Muscle layer of duodenum (tissue), 2 donors: ENCODE measurements around the gene TECR.
"Not testable (repeated sequence)": the region's sequence is repeated elsewhere in the genome, so short reads cannot be mapped to it uniquely, and the experiment has no call there.

Experiments used
- H3K27ac ChIP-seq: one replicate; pipeline ENCODE4 v1.7.0; 2013; ENCODE audit warnings: mild to moderate bottlenecking, low read length
- H3K27me3 ChIP-seq: one replicate; pipeline ENCODE4 v1.7.0; 2013; ENCODE audit warnings: low read depth, mild to moderate bottlenecking, control low read depth, low read length
- H3K36me3 ChIP-seq, 2 donors: one replicate each; pipeline ENCODE4 v1.7.0; 2013; ENCODE audit warnings: low read length in 2 of 2, control low read depth in 1 of 2, mild to moderate bottlenecking in 1 of 2; ENCODE audit not compliant: insufficient read depth in 2 of 2, control insufficient read depth in 1 of 2
- H3K4me1 ChIP-seq, 2 donors: one replicate each; pipeline ENCODE4 v1.7.0; 2013; ENCODE audit warnings: low read length in 2 of 2, mild to moderate bottlenecking in 2 of 2, control low read depth in 1 of 2, moderate library complexity in 1 of 2; ENCODE audit not compliant: insufficient read depth in 2 of 2, control insufficient read depth in 1 of 2
- H3K4me3 ChIP-seq, 2 donors: one replicate each; pipeline ENCODE4 v1.7.0; 2013; ENCODE audit warnings: low read length in 2 of 2, low read depth in 1 of 2, mild to moderate bottlenecking in 1 of 2
- H3K9me3 ChIP-seq, 2 donors: one replicate each; pipeline ENCODE4 v1.7.0; 2013; ENCODE audit warnings: low read length in 2 of 2, control low read depth in 1 of 2, mild to moderate bottlenecking in 1 of 2; ENCODE audit not compliant: control insufficient read depth in 1 of 2
- donor health status: healthy.

Gene TECR

DNA sequence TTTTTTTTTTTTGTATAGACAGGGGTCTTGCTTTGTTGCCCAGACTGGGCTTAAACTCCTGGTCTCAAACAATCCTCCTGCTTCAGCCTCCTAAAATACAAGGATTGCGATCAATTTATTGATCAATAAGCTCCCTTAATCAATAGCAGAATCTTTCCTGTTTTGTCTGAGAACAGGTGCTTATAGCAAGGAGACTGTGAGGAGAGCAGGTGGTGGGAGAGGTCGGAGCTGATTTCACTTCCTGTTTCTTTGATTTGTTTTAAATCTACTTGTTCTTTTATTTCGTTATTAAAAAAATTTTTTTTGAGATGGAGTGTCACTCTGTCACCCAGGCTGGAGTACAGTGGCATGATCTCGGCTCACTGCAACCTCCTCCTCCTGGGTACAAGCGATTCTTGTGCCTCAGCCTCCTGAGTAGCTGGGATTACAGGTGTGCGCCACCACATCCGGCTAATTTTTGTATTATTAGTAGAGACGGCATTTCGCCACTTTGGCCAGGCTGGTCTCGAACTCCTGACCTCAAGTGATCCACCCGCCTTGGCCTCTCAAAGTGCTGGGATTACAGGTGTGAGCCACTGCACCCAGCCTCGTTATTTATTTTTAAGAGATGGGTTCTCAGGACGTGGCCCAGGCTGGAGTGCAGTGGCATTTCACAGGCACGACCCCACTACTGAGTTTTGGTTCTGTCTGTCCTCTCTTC, 84.2 kb downstream of the TECR start:
- H3K36me3 ChIP-seq, H3K4me3 ChIP-seq, H3K4me1 ChIP-seq, H3K27ac ChIP-seq, H3K9me3 ChIP-seq, H3K27me3 ChIP-seq: not testable (repeated sequence)

- H3K9me3 ChIP-seq = peaks cover 0 to 4% of the 10 kb centered on the region in 2 donors
- no peaks in the 10 kb centered on the region for H3K27me3 ChIP-seq
- H3K27ac ChIP-seq = no peak overlapping the region
- H3K36me3 ChIP-seq = no peaks in the 10 kb centered on the region
- no peaks in the 10 kb centered on the region for H3K4me1 ChIP-seq
- no peak overlapping the region for H3K4me3 ChIP-seq
Observed at GRCh38 chr19:14614099-14614412, 84.7 kb downstream of the TECR start.
